ENCODE data around the gene DCTN3.

Gene DCTN3

DNA sequence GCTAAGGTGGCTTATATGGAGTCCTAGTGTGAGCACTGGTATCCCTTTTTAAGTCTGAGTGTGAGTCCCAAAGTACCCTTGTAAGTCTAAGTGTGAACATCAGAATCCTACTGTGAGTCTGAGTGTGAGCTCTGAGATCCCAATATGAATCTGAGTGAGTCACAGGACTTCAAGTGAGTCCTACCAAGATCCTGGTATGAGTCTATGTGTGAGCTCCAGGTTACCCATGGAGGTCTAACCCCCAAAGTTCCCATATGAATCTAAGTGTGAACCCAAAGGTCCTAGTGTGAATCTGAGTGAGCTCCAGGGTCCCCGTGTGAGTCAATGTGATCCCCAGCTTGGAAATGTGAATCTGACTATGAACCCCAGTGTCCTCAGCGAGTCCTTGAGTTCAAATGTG lies 33.0 kb downstream of the DCTN3 start:
- Histone ChIP-seq H4K91ac (ENCODE audit: low read length) (no peak overlapping the region), H2BK5ac (ENCODE audit: low read depth, low read length, poor library complexity, severe bottlenecking) (no peak overlapping the region), H2BK12ac (ENCODE audit: low read length in 2 of 2) (no peak overlapping the region), H3K27me3 (ENCODE audit: control insufficient read depth in 1 of 2, insufficient read depth in 1 of 2, low read length in 2 of 2) (peaks cover 92 to 94% of the 10 kb centered on the region in 2 experiments), H3K4me3 (ENCODE audit: insufficient read depth in 1 of 2, low read depth in 1 of 2, low read length in 2 of 2) (no peak overlapping the region), H4K8ac (ENCODE audit: low read length) (no peak overlapping the region), H3K4me2 (ENCODE audit: low read length, poor library complexity, severe bottlenecking) (no peak overlapping the region), H3K9me3 (ENCODE audit: control insufficient read depth, low read length) (no peaks in the 10 kb centered on the region), H3K27ac (ENCODE audit: low read length, poor library complexity, severe bottlenecking) (no peak overlapping the region), H3K4me1 (ENCODE audit: control insufficient read depth, insufficient read depth, low read depth, low read length) (peaks cover 26% of the 10 kb centered on the region), H2AK5ac (ENCODE audit: low read length, severe bottlenecking) (no peak overlapping the region), H2BK15ac (ENCODE audit: low read depth, poor library complexity, severe bottlenecking) (no peak overlapping the region), H3K14ac (ENCODE audit: low read length in 2 of 2) (no peak overlapping the region), H2AFZ (ENCODE audit: low read depth, low read length) (no peak overlapping the region), H3K79me1 (replicated peaks; ENCODE audit: low read length, poor library complexity, severe bottlenecking) (no peaks in the 10 kb centered on the region), H2BK120ac (ENCODE audit: low read depth, low read length) (no peak overlapping the region), H3K18ac (ENCODE audit: low read depth in 1 of 2, low read length in 2 of 2) (no peak overlapping the region), H3K4ac (ENCODE audit: low read depth in 1 of 2, low read length in 2 of 2) (no peak overlapping the region), H3K23ac (ENCODE audit: low read length in 2 of 2) (no peak overlapping the region), H3K36me3 (ENCODE audit: control insufficient read depth in 1 of 2, insufficient read depth in 2 of 2, low read depth in 1 of 2, low read length in 2 of 2) (no peaks in the 10 kb centered on the region), H3K9ac (ENCODE audit: low read length) (no peak overlapping the region)
- no peak for DNase-seq
- WGBS = 67% methylated on average over 2 of the region's 2 CpGs

DNA sequence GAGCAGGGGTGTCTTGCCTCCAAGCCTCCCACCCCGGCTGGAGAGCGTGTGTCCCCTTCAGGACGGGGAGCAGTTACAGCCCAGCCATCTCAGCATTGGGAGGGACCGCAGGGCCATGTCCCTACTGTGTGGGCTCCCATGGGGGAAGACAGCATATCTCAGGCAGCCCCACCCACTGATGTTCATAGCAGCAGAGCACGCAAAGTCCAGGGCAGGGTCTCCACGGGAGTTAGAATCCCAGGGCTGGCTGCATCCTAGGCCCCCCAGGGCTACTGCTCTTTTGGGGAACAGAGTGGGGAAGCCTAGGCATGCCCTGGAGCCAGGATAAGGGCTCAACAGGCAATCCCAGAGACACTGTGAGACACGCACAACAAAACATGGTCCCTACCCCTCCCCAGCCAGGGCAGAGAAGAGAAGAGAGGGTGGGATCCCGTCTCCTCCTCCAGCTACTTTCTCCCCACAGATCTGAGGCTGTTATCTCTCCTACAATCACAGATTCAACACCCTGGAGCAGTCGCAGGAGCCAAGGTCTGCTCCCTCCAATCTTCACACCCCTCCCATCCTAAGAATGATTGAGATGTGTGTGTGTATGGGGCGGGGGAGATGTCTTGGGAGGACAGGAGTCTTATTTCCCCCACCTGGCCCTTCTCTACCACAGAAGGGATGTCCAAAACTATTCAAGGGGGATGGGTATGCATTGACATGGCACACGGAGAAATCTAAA lies 34.2 kb downstream of the DCTN3 start:
- WGBS = 10% methylated on average over 7 of the region's 11 CpGs
- H3K4me2 ChIP-seq (ENCODE audit: low read length, poor library complexity, severe bottlenecking) = no peak overlapping the region

DNA sequence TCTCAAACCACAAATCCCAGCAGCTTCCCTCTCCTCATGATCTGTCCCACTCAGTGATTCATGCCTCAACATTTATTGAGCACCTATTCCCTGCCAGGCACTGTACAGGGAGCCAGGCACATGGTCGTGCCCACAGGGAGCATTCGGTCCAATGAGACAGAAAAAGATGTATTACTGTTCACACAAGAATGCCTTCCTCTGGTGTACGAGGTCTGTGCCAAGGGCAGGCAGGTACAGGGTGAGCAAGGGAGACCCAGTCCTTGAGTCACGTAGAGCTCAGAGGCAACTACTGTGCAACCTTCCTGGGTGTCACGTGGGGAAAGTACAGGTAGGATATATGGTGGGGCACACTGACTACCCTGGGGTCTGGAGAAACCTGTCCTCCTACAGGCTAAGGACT lies 35.3 kb downstream of the DCTN3 start:
- Histone ChIP-seq H3K14ac (ENCODE audit: low read length in 2 of 2) (peak overlapping the region in 1 of 2 experiments; percentile 71), H3K4ac (ENCODE audit: low read depth in 1 of 2, low read length in 2 of 2) (no peak overlapping the region), H3K9me3 (ENCODE audit: control insufficient read depth, low read length) (no peaks in the 10 kb centered on the region), H2AK5ac (ENCODE audit: low read length, severe bottlenecking) (no peak overlapping the region), H3K4me3 (ENCODE audit: insufficient read depth in 1 of 2, low read depth in 1 of 2, low read length in 2 of 2) (no peak overlapping the region), H3K18ac (ENCODE audit: low read depth in 1 of 2, low read length in 2 of 2) (no peak overlapping the region), H2BK120ac (ENCODE audit: low read depth, low read length) (no peak overlapping the region), H3K9ac (ENCODE audit: low read length) (no peak overlapping the region), H3K23ac (ENCODE audit: low read length in 2 of 2) (no peak overlapping the region), H4K8ac (ENCODE audit: low read length) (no peak overlapping the region), H2BK12ac (ENCODE audit: low read length in 2 of 2) (no peak overlapping the region), H3K79me1 (replicated peaks; ENCODE audit: low read length, poor library complexity, severe bottlenecking) (no peaks in the 10 kb centered on the region), H2BK15ac (ENCODE audit: low read depth, poor library complexity, severe bottlenecking) (no peak overlapping the region), H4K91ac (ENCODE audit: low read length) (no peak overlapping the region), H3K4me2 (ENCODE audit: low read length, poor library complexity, severe bottlenecking) (no peak overlapping the region), H3K36me3 (ENCODE audit: control insufficient read depth in 1 of 2, insufficient read depth in 2 of 2, low read depth in 1 of 2, low read length in 2 of 2) (no peaks in the 10 kb centered on the region), H3K4me1 (ENCODE audit: control insufficient read depth, insufficient read depth, low read depth, low read length) (peaks cover 8% of the 10 kb centered on the region), H3K27ac (ENCODE audit: low read length, poor library complexity, severe bottlenecking) (no peak overlapping the region), H3K27me3 (ENCODE audit: control insufficient read depth in 1 of 2, insufficient read depth in 1 of 2, low read length in 2 of 2) (peaks cover 87 to 91% of the 10 kb centered on the region in 2 experiments), H2AFZ (ENCODE audit: low read depth, low read length) (no peak overlapping the region), H2BK5ac (ENCODE audit: low read depth, low read length, poor library complexity, severe bottlenecking) (no peak overlapping the region)
- WGBS = 78% methylated on average over 5 of the region's 5 CpGs
- DNase-seq = no peak

More for the DNA sequence above, 34.2 kb downstream of the DCTN3 start:
- Histone ChIP-seq H4K91ac (ENCODE audit: low read length) (no peak overlapping the region), H2BK5ac (ENCODE audit: low read depth, low read length, poor library complexity, severe bottlenecking) (no peak overlapping the region), H3K23ac (ENCODE audit: low read length in 2 of 2) (no peak overlapping the region), H3K27ac (ENCODE audit: low read length, poor library complexity, severe bottlenecking) (no peak overlapping the region), H4K8ac (ENCODE audit: low read length) (no peak overlapping the region), H2BK15ac (ENCODE audit: low read depth, poor library complexity, severe bottlenecking) (no peak overlapping the region), H3K4me3 (ENCODE audit: insufficient read depth in 1 of 2, low read depth in 1 of 2, low read length in 2 of 2) (no peak overlapping the region), H3K4me1 (ENCODE audit: control insufficient read depth, insufficient read depth, low read depth, low read length) (peaks cover 19% of the 10 kb centered on the region), H2BK120ac (ENCODE audit: low read depth, low read length) (no peak overlapping the region), H3K36me3 (ENCODE audit: control insufficient read depth in 1 of 2, insufficient read depth in 2 of 2, low read depth in 1 of 2, low read length in 2 of 2) (no peaks in the 10 kb centered on the region), H3K9me3 (ENCODE audit: control insufficient read depth, low read length) (no peaks in the 10 kb centered on the region), H2AFZ (ENCODE audit: low read depth, low read length) (no peak overlapping the region), H3K14ac (ENCODE audit: low read length in 2 of 2) (no peak overlapping the region), H3K27me3 (ENCODE audit: control insufficient read depth in 1 of 2, insufficient read depth in 1 of 2, low read length in 2 of 2) (peaks cover 89 to 91% of the 10 kb centered on the region in 2 experiments), H3K4ac (ENCODE audit: low read depth in 1 of 2, low read length in 2 of 2) (no peak overlapping the region), H3K79me1 (replicated peaks; ENCODE audit: low read length, poor library complexity, severe bottlenecking) (no peaks in the 10 kb centered on the region), H2AK5ac (ENCODE audit: low read length, severe bottlenecking) (no peak overlapping the region), H3K18ac (ENCODE audit: low read depth in 1 of 2, low read length in 2 of 2) (no peak overlapping the region), H3K9ac (ENCODE audit: low read length) (no peak overlapping the region), H2BK12ac (ENCODE audit: low read length in 2 of 2) (no peak overlapping the region)
- DNase-seq = no peak

DNA sequence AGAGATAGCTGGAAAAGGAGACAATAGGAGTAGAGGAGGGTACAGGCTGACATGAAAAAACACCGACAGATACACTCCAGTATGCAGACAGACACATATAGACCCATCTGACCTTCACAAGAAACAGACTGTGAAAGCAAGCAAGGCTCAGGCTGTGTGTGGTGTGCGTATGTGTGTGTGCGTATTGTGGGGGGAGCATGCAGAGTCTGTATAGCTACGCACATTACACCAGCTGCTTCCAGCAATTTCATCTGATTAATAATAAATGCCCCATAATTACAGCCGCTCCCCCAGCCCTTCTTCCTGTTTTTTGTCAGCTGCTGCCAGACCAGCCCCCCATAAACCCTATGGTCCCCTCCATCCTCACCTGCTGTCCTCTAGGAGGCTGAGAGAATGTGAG lies 37.5 kb downstream of the DCTN3 start:
- no peaks in the 10 kb centered on the region for H3K79me1 ChIP-seq (replicated peaks; ENCODE audit: low read length, poor library complexity, severe bottlenecking)
- no peak overlapping the region for H4K8ac ChIP-seq (ENCODE audit: low read length)
- peaks cover 9% of the 10 kb centered on the region for H3K4me1 ChIP-seq (ENCODE audit: control insufficient read depth, insufficient read depth, low read depth, low read length)
- no peak overlapping the region for H2BK12ac ChIP-seq (ENCODE audit: low read length in 2 of 2)
- H2BK15ac ChIP-seq (ENCODE audit: low read depth, poor library complexity, severe bottlenecking) = no peak overlapping the region
- H3K27me3 ChIP-seq (ENCODE audit: control insufficient read depth in 1 of 2, insufficient read depth in 1 of 2, low read length in 2 of 2) = peaks cover 85 to 96% of the 10 kb centered on the region in 2 experiments
- no peak overlapping the region for H3K4me3 ChIP-seq (ENCODE audit: insufficient read depth in 1 of 2, low read depth in 1 of 2, low read length in 2 of 2)
- H3K36me3 ChIP-seq (ENCODE audit: control insufficient read depth in 1 of 2, insufficient read depth in 2 of 2, low read depth in 1 of 2, low read length in 2 of 2) = no peaks in the 10 kb centered on the region
- WGBS = 96% methylated on average over 4 of the region's 5 CpGs
- H3K23ac ChIP-seq (ENCODE audit: low read length in 2 of 2) = no peak overlapping the region
- no peak overlapping the region for H4K91ac ChIP-seq (ENCODE audit: low read length)
- H2AFZ ChIP-seq (ENCODE audit: low read depth, low read length) = no peak overlapping the region
- no peak overlapping the region for H3K14ac ChIP-seq (ENCODE audit: low read length in 2 of 2)
- H2BK5ac ChIP-seq (ENCODE audit: low read depth, low read length, poor library complexity, severe bottlenecking) = no peak overlapping the region
- H2AK5ac ChIP-seq (ENCODE audit: low read length, severe bottlenecking) = no peak overlapping the region
- no peak overlapping the region for H3K18ac ChIP-seq (ENCODE audit: low read depth in 1 of 2, low read length in 2 of 2)
- DNase-seq = no peak
- H3K4ac ChIP-seq (ENCODE audit: low read depth in 1 of 2, low read length in 2 of 2) = no peak overlapping the region
- no peak overlapping the region for H2BK120ac ChIP-seq (ENCODE audit: low read depth, low read length)
- H3K4me2 ChIP-seq (ENCODE audit: low read length, poor library complexity, severe bottlenecking) = no peak overlapping the region
- H3K9ac ChIP-seq (ENCODE audit: low read length) = no peak overlapping the region
- H3K9me3 ChIP-seq (ENCODE audit: control insufficient read depth, low read length) = no peaks in the 10 kb centered on the region
- no peak overlapping the region for H3K27ac ChIP-seq (ENCODE audit: low read length, poor library complexity, severe bottlenecking)
